Jurkat, Clone E6-1 (cell line): ENCODE measurements around the gene BCO1.
A peak's percentile ranks its signal among the peaks of the same experiment; 100 is the strongest.

Experiments
- DNase-seq: peaks from one replicate; pipeline ENCODE4 v3.0.0-alpha.2; 2011; ENCODE audit warnings: low read depth, low spot score
- H3K4me3 ChIP-seq: 2 replicates; pipeline ENCODE4 v1.5.1; 2011; ENCODE audit warnings: mild to moderate bottlenecking, low read length, control low read depth, moderate library complexity

The BCO1 gene

DNA sequence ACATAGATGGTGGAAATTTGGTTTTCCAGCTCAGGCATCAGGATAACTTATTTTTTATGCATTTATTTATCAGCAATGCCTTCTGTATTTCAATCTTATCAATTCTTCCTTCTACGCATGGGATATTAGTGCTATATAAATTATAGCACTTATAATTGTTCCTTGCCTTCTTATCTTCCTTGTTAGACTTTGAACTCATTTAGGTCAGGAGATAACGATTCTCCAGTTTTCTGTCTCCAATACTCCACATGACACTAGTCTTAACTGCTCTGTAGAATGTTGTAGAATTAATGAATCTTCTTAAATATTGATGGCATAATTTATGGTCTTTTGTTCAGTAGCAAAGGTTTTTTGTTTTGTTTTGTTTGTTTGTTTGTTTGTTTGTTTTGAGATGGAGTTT lies 10.7 kb upstream of the BCO1 start:
- H3K4me3 ChIP-seq, result no peak overlapping the region
- no peak for DNase-seq

- DNase-seq, result no peak
- no peak overlapping the region for H3K4me3 ChIP-seq
Observed at GRCh38 chr16:81229811-81230210, 8.7 kb upstream of the BCO1 start.

GRCh38 chr16:81231014-81231413 lies 7.5 kb upstream of the BCO1 start:
- no peak for DNase-seq
- no peak overlapping the region for H3K4me3 ChIP-seq

DNA sequence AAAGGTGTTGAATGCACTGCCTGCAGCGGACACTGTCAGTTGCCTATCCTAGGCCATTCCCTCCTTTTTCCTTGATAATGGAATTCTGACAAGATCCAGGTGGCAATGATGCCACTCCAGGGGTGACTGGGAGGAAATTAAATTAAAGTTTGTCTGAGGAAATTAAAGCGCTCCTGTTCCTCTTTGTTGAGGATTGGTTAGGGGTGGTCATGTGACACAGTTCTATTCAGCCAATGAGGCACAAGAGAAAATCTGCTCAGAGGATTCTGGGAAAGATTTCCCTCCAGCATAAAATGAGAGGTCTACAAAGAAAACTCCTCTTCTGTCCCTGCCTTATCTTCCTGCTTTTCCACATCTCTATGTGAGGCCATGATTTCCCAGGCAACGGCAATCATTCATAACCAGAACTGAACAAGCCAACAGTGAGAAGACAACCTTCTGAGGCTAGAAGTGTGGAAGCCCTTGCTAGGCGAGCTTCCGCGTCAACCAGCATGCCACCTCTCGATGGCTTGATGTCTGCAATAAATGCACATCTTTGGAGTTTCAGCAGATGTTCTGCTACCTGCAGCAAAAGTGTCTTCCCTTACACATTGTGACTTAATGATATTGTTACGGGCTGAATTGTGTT lies 5.6 kb upstream of the BCO1 start:
- DNase-seq, result no peak
- H3K4me3 ChIP-seq, result no peak overlapping the region

DNA sequence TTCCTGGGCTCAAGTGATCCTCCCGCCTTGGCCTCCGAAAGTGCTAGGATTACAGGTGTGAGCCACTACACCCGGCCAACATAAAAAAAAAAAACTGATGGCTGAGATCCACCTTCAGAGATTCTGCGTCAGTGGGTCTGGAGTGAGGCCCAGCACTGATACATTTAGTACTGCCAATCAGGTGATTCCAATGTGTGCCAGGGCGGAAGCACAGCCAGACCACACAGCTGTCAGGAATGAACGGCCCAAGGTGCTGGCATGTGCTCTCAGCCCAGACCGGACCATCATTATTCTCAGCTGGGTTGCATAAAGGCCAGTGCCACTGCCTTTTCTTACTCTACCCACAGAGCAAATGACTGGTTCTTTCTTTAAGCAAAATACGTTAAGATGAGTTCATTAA lies 1.2 kb upstream of the BCO1 start:
- no peak overlapping the region for H3K4me3 ChIP-seq
- no peak for DNase-seq

DNA sequence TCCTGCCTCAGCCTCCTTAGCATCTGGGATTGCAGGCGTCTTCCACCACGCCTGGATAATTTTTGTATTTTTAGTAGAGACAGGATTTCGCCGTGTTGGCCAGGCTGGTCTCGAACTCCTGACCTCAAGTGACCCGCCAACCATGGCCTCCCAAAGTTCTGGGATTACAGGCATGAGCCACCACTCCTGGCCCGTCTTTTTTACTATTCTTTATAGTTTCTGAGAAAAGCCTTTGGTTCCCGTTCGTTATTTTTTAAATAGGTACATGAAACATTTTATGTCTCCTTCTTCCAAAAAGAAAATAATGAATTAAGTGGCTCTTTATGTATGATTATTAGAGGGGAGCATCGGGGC lies 570 bp upstream of the BCO1 start:
- no peak for DNase-seq
- H3K4me3 ChIP-seq, result no peak overlapping the region

DNA sequence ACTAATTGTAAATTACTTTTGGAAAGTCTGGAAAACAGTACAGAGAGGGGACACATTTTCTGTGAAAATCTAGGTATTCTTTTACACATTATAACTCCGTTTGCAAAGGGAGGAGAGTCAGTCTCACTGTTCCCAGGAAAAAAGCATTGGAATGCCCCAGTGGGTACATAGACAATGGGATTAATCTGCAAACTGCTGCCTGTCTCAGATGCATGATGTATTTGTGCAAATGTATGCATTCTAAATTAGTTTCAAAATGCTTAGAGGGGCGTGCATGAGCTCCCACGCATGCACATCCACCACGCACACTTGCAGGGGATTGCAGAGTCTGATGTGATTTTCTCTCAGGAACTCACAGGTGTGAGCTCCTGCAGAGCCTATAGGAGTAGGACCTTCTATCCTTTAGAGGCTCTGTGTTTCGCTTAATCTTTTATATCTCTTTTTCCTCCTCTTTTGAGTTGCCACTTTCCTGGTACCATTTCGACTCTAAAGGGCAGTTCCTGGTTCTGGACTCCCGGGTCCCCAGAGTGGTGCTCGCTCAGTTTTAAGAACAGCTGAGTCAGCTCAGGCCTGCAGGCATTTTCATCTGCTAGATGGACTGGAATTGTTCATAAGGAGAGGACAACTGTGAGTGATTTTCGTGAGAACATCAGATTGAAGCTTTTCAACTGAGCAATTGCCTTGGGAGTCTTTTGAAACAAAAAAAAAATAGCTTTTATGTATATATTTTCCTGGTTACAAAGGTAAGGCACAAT lies 1.1 kb downstream of the BCO1 start:
- DNase-seq, result no peak
- H3K4me3 ChIP-seq, result no peak overlapping the region

- DNase-seq, result peak; percentile 47
- H3K4me3 ChIP-seq, result no peak overlapping the region
Observed at GRCh38 chr16:81241706-81242105, 3.2 kb downstream of the BCO1 start.

- DNase-seq, result no peak
- no peak overlapping the region for H3K4me3 ChIP-seq
Observed at GRCh38 chr16:81242977-81243618, 4.6 kb downstream of the BCO1 start.

GRCh38 chr16:81243942-81244341 lies 5.5 kb downstream of the BCO1 start:
- H3K4me3 ChIP-seq, result no peak overlapping the region

GRCh38 chr16:81251871-81252270 lies 13.4 kb downstream of the BCO1 start:
- H3K4me3 ChIP-seq, result no peak overlapping the region
- no peak for DNase-seq

More at GRCh38 chr16:81243942-81244341, 5.5 kb downstream of the BCO1 start:
- DNase-seq, result no peak

DNA sequence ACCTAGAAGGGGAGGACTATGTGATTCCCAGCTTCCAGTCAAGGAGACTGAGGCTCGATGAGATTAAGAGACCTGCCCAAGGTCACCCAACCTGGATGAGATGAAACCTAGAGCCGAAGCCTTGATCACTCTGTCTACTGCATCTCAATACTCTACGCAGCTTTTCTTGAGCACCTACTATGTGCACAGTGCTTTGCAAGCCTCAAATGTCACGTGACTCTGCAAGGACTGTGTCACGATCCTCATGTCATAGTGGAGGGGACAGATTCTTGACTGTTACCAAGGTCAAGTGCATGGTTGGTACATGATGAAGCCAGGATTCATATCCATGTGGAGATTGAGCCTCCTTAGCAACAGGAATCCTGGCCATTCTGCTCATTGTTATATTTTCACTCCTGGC lies 14.7 kb downstream of the BCO1 start:
- no peak overlapping the region for H3K4me3 ChIP-seq
- no peak for DNase-seq

- no peak overlapping the region for H3K4me3 ChIP-seq
- DNase-seq, result no peak
Observed at GRCh38 chr16:81254922-81255526, 16.5 kb downstream of the BCO1 start.

GRCh38 chr16:81259916-81260315 lies 21.4 kb downstream of the BCO1 start:
- H3K4me3 ChIP-seq, result no peak overlapping the region
- DNase-seq, result no peak

DNA sequence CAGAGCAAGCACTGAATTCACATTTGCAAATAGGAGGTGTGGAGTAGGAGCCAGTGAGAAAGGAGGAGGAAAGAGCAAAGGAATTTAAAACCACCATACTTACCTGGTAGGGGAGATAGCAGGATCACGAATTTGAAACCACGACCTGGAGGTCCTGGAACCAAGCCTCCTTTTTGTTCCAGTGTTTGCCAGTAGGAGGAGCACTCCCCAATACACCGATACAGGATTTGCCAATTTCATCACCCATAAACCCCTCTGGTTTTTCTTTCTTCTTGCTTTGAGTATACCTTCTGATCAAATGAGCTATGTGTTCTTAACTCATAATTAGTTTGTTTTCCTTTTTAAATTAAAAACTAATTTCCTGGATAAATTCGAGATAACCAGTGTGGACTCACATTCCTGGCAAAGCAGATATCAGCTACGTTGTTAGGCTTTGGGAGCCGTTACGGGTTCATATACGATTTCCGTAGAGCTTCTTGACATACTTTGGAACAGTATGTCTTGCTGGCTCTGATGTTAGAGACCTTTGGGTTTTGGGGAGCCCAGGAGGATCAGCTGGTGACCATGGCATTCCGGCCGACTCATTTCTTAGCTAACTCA lies 22.7 kb downstream of the BCO1 start:
- peak; percentile 21 for DNase-seq
- no peak overlapping the region for H3K4me3 ChIP-seq

- no peak for DNase-seq
- H3K4me3 ChIP-seq, result no peak overlapping the region
Observed at GRCh38 chr16:81263470-81264220, 25.2 kb downstream of the BCO1 start.

- no peak overlapping the region for H3K4me3 ChIP-seq
- DNase-seq, result no peak
Observed at GRCh38 chr16:81264386-81264785, 25.9 kb downstream of the BCO1 start.

DNA sequence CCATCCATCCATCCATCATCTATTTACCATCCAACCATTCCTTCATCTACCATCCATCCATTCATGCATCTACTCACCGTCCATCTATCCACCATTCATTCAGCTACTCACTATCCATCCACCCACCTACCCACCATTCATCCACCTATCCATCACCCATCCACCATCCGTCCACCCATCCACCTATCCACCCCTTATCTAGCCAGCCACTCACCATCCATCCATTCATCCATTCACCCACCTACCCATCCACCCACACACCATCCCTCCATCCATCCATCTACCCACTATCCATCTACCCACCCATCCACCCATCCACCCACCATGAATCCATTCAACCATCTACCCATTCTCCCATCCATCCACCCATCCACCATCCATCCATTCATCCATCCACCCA lies 26.6 kb downstream of the BCO1 start:
- no peak overlapping the region for H3K4me3 ChIP-seq
- DNase-seq, result no peak
